Esophagus muscularis mucosa (tissue), 4 donors: ENCODE results near the gene LRMDA.

ENCODE experiments used
- EP300 ChIP-seq: sonication (generic); formaldehyde crosslinking; IDR thresholded peaks from one replicate; pipeline ENCODE4 v1.6.1; 2017; ENCODE audit warnings: antibody characterized with exemption
- POLR2A ChIP-seq: fragments of 450-650 bp; IDR thresholded peaks from one replicate; pipeline ENCODE4 v1.6.1; 2017; ENCODE audit warnings: antibody characterized with exemption, moderate library complexity, mild to moderate bottlenecking, low read depth
- POLR2AphosphoS5 ChIP-seq, 2 donors: sonication (generic); formaldehyde crosslinking; IDR thresholded peaks; one replicate each; pipeline ENCODE4 v1.6.1; 2017; ENCODE audit warnings: antibody characterized with exemption in 2 of 2
- TF ChIP-seq, protein P1 (sequence below), 3 experiments: fragments of 200-600 bp in 2 of 3; fragments of 450-650 bp in 1 of 3; sonication (generic) in 2 of 3; IDR thresholded peaks; one replicate each; pipeline ENCODE4 v1.5.1; 2017 to 2019; ENCODE audit warnings: antibody characterized with exemption in 3 of 3, mild to moderate bottlenecking in 2 of 3, moderate library complexity in 1 of 3

DNA sequence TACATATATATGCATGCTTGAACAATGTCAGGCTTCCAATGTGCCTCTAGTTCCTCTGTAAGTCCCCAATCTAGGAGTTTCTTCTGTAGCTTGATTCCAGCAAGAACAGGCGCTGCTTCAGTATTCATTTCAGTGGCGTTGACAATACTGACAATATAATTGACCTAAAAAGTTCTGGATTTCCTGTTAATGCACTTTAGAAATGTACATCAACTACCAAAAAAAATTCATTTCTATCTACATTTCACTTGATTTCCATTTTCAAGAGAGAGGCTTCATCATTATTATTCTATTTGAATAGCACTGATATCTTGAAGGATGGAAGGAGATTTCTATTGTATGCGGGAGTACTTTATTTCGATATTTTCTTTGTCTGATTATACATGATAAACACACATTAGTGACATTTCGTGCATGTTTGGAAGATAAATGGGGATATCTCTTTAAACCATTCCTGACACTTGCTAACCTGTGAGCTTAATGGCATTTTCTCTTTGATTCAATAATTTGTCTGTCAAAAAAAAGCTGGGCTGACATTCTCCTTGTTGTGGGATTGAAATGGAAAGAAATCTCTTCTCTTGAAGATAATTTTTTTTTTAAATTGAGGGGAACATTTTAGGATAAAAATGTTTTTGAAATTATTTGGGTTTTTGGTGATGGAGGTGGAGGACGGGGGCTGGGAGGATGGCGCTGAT lies 568.2 kb downstream of the LRMDA start:
- TF ChIP-seq, protein P1, sequence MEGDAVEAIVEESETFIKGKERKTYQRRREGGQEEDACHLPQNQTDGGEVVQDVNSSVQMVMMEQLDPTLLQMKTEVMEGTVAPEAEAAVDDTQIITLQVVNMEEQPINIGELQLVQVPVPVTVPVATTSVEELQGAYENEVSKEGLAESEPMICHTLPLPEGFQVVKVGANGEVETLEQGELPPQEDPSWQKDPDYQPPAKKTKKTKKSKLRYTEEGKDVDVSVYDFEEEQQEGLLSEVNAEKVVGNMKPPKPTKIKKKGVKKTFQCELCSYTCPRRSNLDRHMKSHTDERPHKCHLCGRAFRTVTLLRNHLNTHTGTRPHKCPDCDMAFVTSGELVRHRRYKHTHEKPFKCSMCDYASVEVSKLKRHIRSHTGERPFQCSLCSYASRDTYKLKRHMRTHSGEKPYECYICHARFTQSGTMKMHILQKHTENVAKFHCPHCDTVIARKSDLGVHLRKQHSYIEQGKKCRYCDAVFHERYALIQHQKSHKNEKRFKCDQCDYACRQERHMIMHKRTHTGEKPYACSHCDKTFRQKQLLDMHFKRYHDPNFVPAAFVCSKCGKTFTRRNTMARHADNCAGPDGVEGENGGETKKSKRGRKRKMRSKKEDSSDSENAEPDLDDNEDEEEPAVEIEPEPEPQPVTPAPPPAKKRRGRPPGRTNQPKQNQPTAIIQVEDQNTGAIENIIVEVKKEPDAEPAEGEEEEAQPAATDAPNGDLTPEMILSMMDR (IDR thresholded peaks at IDR 0.05), result no peak
- TF ChIP-seq POLR2AphosphoS5 (IDR thresholded peaks at IDR 0.05) (no peak), POLR2A (no peak), EP300 (no peak)
